GM18517 (cell line): ENCODE measurements around the gene TRAP1.

Experiments
- ATAC-seq: cut with Tn5 transposase; IDR thresholded peaks from one replicate; pipeline ENCODE4 v1.9.1; 2021; ENCODE audit warnings: mild to moderate bottlenecking, moderate library complexity; ENCODE audit not compliant: unreplicated experiment

The TRAP1 gene

DNA sequence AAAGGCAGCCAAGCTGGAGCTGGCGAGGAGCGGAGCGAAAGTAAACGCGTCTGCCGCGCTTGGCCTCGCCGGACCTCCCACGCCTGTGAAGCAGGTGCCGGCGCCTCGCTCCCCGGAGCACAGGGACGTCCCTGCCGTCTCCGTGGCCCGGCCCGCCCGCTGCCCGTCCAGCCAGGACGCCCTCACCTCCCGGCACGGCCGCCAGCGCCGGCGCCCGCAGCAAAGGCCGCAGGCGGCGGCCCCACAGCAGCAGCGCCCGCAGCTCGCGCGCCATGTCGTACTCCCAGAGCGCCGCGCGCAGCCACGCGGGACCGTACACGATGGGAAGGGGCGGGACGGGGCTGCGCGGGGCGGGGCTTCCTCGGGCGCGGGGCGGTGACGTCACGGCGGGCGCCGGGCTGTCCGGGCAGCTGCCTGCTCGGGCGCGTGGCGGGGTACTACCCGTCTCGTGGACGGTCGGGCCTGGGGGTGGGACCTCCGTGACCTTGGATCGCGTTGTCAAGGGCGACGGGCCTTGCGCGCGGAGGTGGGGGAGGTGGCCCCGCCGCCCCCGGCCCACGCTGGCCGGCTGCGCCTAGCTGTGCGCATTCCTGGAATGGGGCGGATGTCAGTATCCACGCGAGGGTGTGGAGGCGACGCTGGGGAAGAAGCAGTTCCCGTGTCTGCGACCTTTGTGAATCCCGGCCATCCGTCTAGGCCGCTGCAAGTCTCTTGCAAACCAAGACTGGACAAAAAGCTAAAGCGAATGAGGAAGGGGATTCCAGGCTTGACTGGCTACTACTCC, at the start of gene TRAP1:
TRAP1 (minus strand) TSS at position 290 of the 784 bp plus-strand sequence; CDS start at position 274, 16 bp downstream.
- peak; percentile 79 for ATAC-seq

DNA sequence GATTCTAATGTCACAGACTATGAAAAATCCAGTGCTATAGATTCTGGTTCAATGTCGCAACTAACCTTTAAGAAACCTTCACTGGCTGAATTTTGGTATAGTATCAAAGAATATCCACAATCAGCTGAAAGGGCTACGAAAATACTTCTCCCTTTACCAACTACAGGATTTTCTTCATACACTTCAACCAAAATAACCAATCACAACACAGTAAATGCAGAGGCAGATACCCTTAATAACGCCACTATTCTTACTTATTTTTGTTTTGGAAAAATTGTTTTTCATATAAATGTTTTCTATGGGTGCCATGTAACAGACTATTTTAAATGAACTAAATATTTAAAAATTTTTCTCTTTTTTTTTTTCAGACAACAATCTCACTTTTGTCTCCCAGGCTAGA, 48.9 kb upstream of the TRAP1 start:
- no peak for ATAC-seq

GRCh38 chr16:3764409-3764808, 47.1 kb upstream of the TRAP1 start:
- no peak for ATAC-seq

DNA sequence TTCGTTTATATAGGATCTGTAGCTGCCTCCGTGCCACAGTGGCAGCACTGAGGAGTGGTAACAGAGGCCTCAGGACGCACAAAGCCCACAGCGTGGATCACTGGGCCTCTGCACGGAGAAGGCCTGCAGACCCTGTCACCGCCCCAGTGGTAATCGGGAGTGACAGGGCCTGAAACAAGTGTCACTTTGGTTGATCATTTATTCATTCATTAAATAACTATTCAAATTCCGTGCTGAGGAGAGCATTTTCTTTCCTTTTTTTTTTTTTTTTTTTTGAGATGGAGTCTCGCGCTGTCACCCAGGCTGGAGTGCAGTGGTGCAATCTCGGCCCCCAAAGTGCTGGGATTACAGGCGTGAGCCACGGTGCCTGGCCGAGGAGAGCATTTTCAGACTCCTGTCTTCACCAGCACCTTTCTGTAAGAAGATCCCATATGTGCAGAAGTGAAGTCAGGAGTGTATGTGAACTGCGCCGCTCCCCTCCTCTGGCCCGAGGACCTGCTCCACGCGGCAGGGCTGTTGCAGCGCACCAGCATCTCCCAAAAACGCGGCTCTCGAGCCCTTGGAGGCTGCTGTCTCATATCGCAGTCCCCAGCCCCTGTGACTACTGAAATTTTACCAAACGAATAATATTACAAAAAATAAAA, 44.9 kb upstream of the TRAP1 start:
- no peak for ATAC-seq

- no peak for ATAC-seq
These were observed 44.2 kb upstream of the TRAP1 start for GRCh38 chr16:3761375-3762106.

GRCh38 chr16:3760518-3760917, 43.2 kb upstream of the TRAP1 start:
- ATAC-seq: no peak

DNA sequence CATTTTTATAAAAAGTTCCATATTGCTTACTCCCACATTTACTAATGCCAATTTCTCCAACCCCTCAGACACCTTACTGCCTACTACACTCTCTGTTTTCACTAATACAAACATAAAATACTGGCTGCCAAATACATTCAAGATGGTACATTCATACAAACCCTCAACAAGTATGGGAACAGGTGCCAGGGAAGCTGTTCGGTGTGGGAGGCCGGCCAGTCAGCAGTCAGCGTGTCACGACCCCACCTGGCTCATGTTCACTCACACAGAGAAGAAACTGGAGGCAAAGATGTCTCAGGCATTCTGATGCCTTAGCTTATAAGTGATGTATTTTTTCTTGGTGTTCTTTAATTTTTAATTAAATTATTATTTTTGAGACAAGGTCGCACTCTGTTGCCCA, 42.4 kb upstream of the TRAP1 start:
- ATAC-seq: no peak

- ATAC-seq: no peak
These were observed 38.8 kb upstream of the TRAP1 start for GRCh38 chr16:3756113-3756512.

DNA sequence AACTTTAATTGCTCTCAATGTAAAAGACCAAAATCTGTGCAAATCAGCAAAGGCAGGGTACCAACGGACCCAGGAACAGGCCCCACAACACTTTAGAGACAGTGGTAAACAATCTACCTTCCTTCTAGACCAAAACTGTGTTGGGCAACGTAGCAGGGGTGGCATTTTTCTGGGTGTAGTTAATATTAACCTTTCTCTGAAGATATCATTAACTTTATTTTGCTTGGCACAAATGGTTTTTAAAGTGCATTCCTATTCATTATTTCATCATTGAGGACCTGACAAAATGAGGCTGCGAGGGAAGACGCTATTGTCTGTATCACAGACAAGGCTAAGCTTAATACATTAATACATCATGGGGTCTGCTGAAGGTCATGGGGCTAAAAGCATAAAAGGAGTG, 37.9 kb upstream of the TRAP1 start:
- no peak for ATAC-seq

- ATAC-seq: no peak
These were observed 37.4 kb upstream of the TRAP1 start for GRCh38 chr16:3754772-3755171.

DNA sequence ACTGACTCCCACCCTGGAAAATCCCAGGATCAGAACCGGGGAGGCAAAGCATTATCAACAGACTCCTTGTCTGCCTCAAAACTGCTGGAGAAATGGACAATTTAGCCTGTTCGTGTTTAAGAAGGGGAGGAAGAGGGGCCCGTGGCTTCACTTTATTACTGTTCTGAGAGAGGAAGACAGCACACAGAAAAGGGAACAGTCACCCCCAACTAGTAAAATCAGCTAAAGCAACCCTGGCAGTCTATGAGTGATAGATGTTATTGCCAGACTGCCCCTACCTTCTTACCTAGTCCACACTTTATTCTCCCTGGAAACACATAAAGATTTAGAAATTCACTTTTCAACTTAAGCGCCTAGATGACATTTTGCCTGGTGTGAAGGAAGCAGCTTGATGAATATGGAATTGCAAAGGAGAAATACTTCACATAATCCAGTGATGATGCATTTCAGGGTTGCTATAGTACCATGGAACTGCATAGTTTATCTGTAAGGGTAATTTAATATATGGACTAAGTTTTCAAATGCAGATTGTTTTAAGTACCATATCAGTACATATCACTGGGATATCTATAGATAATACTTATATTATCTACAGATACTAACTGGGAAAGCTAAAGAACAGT, 36.9 kb upstream of the TRAP1 start:
- no peak for ATAC-seq

- ATAC-seq: no peak
These were observed 35.7 kb upstream of the TRAP1 start for GRCh38 chr16:3752984-3753383.

DNA sequence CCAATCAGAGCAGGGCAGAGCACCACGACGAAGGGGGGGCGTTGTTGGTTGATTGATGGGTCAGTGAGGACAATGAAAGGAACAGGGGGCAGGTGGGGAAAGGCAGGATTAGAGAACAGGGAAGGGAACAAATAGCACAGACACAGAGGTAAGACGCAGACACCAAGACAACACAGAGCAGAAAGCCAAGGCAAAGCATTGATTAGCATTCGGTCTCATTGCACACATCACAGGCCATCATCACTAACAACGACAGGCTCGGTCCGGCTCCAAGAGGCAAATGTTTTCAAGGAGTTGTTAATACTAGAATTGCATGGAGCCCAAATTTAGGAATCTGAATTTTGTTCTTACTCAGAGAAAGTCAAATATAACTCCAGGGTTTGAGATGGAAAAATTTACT, 34.6 kb upstream of the TRAP1 start:
- no peak for ATAC-seq

GRCh38 chr16:3748307-3748706, 31.0 kb upstream of the TRAP1 start:
- ATAC-seq: no peak

- ATAC-seq: no peak
These were observed 28.5 kb upstream of the TRAP1 start for GRCh38 chr16:3745751-3746355.

- ATAC-seq: no peak
These were observed 26.7 kb upstream of the TRAP1 start for GRCh38 chr16:3744018-3744417.

DNA sequence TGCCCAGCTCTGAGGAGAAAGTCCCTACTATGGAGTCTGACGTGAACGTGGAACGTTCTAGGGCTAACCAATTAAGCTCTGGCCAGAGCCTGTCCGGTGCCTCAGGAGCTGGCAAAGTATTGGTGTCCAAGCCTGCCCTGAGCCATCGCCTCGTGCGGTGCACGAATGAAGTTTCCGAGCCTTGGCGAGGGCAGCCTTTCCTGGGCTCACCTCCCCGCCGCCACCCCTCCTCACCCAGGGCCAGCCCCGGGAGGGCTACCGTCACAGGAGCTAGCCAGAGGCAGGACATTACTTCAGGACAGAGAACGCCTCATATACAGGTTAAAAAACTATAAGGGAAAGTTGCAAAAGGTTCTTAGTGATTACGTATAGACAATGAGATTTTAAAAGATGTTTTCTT, 23.6 kb upstream of the TRAP1 start:
- ATAC-seq: no peak

- no peak for ATAC-seq
These were observed 22.9 kb upstream of the TRAP1 start for GRCh38 chr16:3740186-3740585.

DNA sequence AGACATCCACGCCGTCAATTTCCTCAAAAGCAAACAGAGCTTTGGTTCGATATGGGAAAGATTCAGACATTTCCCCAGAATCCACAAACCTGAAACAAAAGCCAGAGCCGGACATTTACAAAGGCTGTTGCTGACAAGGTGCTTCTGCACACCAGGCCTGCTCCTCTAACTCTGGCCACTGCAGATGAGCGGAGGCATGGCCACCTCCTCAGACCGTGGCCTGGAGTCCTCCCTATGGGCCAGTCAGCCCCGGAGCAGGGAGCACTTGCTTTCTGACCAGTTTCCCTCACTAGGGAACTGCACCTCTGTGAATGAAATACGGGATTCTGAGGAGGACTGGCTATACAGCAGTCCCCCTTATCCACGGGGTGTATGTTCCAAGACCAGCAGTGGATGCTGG, 22.3 kb upstream of the TRAP1 start:
- no peak for ATAC-seq

DNA sequence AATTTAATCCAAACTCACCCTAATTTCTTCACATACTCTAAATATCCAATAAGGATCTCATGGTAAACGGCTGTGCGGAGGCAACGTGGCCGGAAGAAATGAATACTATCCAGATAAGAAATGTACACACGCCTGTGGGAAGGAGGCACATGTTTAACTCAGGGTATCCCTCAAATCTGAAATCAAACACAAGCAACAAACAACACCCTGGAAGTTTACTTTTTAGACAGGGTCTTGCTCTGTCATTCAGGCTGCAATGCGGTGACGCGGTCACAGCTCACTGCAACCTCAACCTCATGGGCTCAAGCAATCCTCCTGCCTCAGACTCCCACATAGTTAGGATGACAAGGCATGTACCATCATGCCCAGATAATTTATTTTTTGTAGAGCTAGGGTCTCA, 21.2 kb upstream of the TRAP1 start:
- ATAC-seq: no peak

DNA sequence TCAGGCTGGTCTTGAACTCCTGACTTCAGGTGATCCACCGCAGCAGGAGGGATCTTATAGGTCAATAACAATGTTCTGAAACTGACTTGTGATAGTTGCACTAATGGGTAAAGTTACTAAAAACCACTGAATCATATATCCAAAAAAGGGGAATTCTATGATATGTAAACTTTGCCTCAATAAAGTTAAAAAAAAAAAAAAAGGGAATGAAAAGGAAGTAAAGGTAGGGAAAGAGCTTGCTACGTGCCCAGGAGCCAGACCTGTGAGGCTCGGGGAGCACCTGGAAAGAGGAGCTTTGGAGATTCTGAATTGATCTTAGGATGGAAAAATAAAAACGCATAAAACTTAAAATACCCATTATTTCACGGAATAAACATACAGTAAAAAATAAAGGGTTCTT, 20.8 kb upstream of the TRAP1 start:
- no peak for ATAC-seq
